ENCODE data around the gene RHBDF1.
"Not testable (repeated sequence)": the region's sequence is repeated elsewhere in the genome, so short reads cannot be mapped to it uniquely, and the experiment has no call there.

Gene RHBDF1

DNA sequence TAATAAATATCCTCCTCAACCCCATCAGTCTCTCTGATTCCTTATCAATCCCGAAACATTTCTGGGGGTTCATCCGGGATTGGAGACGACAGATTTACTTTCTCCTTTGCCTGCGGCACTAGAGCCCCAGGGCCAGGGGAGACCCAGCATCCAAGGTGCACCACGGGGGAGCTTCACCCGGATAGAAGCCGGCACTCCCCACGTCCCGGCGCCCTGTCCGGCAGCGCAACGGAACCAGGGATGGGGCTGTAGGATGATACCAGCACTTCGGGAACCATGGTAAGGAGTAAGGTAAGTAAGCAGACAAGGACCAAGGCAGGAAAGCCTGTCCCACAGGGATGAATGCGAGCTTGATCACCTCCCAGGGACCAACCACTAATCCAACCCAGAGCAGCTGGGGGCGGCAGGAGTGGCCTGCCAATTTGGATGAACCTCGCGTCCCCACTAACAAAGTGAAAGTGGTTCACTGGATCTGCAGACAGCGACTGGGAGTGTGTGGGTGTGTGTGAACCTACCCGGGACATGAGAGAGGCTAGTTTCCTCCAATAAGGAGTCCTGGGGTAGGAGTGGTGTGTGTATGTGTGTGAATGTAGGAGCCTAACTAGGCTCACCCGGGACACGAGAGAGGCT, 30.9 kb downstream of the RHBDF1 start:
- FAIRE-seq (no peak), DNase-seq (ENCODE audit: extremely low spot score, insufficient read length, low read depth) (no peak)

GRCh38 chr16:38941-39892, 33.2 kb downstream of the RHBDF1 start:
- FAIRE-seq, result peak; percentile 99
- peak; percentile 81 for DNase-seq (ENCODE audit: extremely low spot score, insufficient read length, low read depth)

DNA sequence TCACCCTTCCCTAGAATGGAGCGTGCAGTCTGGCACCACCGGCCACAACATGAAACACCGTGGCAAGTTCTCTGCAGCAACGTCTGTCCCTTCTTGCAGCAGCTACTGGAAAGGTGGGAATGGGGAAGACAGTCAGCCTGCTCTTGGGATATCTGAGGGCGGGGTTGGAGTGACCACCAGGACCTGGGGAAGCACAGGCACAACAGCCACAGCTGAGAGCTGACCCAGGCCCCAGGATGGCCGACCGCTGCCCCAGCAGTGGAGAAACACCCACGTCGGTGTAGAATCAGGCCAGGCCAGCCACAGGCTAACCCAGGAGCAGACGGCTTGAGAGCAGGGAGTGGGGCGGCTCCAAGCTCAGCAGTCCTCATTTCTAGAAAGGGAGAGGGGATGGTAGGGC, 34.2 kb downstream of the RHBDF1 start:
- DNase-seq (ENCODE audit: extremely low spot score, insufficient read length, low read depth); FAIRE-seq: not testable (repeated sequence)

- FAIRE-seq (no peak), DNase-seq (ENCODE audit: extremely low spot score, insufficient read length, low read depth) (no peak)
Observed at GRCh38 chr16:37511-37910, 34.9 kb downstream of the RHBDF1 start.

DNA sequence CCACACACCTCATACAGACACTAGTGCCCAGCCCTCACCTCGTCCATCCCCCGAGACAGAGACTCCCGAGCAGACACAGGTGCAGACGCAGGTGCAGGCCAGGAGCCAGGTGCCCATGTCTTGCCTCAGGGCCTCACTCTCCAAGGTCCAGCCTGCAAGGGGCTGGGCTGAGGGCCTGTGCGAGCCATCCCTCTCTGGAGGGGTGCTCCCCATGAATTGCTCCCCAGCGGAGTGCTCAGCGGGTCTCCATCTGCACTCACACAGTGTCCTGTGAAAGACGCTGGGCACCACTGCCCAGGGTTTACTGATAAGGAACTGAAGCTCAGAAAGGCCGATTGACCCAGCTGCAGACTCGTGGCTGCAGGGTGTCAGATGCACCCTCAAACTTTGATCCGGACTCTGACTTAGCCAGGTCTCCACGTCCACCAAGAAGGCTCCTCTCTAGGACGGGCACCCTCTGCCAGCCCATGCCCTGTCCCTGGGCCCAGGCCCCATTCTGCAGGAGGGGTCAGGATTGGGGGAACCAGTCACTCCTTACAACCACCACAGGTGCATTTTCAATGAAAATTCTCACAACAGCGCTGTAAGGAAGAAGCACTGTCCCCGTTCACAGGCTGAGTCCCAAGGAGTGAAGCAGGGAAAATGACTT, 36.0 kb downstream of the RHBDF1 start:
- no peak for DNase-seq (ENCODE audit: extremely low spot score, insufficient read length, low read depth)
- no peak for FAIRE-seq

DNA sequence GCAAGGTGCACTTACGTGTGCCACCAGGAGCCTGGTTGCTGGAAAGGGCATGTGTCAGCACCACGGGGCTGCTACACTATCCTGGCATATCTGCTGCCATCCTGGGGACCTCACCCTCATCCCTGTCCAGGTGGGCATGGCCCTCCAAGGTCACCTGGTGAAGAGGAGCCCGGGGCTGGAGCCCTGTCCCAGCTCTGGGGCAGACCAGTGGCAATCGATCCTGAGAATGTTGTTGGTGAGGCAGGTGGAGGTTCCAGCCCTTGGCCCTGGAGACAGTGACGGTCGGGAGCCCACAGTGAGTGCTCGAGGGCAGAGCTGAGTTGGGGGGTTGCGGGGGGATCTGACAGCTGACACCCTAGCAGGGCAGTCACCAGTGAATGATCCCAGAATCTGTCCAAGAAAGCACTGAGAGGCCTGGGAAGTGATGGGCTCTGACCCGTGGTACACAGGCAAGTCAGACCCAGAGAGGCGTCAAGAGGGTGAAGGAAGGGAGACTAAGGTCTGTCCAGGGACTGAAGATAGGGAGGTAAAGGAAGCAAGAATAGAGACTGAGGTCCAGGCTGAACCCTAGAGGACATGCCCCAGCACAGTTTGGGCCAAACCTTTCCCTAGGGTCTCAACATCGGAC, 36.6 kb downstream of the RHBDF1 start:
- no peak for FAIRE-seq

DNA sequence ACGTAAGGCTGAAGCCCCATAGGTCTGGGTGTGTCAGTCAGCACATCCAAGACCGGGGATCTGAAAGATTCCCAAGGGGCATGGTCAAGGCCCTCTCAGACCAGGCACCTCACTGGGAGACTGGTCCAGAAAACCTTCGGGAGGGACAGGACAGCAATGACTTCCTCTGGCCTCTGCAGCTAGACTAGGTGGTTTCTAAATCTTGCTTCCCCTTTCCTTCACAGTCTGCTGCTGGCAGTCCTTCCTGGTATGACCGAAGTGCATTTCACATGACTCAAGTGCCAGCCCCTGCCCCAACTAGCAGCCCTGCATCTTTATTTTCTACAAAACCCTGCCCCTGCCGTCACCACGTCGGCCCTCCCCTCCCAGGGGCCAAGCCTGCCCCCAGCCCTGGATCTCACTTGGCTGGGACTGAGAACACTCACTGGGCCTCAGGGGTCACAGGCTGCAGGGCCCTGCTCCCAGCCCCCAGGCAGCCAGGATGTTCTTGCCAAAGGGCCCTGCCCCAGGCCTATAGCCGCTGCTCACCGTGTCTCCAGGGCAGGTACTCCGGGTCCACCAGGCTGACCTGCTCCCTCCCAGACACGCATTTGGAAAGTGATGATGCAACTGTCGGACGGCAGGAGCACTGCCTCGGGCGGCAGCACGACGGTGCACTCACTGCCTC, 37.3 kb downstream of the RHBDF1 start:
- DNase-seq (ENCODE audit: extremely low spot score, insufficient read length, low read depth) (no peak), FAIRE-seq (peak; percentile 87)

More for the DNA sequence above, 36.6 kb downstream of the RHBDF1 start:
- no peak for DNase-seq (ENCODE audit: extremely low spot score, insufficient read length, low read depth)

DNA sequence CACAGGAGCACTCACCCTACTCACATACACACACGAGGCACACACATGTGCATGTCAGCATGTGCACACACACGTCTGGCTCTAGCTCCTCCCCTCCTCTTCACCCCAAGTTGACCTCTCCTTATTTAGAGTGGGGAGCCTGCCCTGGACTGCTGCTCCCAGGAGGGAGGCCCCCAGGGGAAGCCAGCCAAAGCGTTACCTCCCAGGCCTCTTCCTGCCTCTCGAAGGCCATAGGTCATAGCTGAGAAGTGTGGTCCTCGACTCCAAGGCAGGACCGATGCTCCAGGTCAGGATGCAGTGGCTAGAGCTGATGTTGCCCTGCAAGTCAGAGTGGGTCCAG, 37.8 kb downstream of the RHBDF1 start:
- DNase-seq (ENCODE audit: extremely low spot score, insufficient read length, low read depth), result no peak
- FAIRE-seq, result no peak

GRCh38 chr16:33877-34647, 38.4 kb downstream of the RHBDF1 start:
- no peak for DNase-seq (ENCODE audit: extremely low spot score, insufficient read length, low read depth)
- no peak for FAIRE-seq

DNA sequence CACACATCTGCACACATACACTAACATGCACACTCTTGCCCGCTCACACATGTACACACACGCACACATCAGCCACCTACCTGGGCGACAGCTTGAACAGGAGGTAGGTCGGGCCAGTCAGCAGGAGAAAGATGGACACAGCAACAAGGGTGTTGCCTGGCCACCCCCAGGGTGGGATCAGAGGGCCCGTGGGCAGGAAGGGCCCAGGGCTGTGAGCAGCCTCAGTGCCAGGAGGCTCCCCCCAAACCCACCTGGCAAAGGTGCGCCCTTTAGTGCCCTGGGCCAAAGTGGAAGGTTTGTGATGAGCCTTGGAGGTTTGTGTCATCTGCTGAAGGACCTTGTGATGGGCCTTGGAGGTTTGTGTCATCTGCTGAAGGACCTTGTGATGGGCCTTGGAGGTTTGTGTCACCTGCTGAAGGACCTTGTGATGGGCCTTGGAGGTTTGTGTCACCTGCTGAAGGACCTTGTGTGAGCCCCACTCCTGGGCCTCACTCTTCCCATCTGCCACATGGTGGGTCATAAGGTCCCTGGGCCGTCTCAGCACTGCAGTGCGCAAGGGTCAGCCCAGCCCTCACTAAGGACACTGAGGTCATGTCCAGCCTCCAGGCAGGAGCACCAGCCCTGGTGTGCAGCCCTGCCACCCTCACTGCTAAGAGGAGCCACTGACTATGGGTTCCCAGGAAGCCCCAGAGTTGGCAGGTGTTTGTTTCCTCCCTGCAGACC, 39.1 kb downstream of the RHBDF1 start:
- not testable (repeated sequence) for FAIRE-seq

DNA sequence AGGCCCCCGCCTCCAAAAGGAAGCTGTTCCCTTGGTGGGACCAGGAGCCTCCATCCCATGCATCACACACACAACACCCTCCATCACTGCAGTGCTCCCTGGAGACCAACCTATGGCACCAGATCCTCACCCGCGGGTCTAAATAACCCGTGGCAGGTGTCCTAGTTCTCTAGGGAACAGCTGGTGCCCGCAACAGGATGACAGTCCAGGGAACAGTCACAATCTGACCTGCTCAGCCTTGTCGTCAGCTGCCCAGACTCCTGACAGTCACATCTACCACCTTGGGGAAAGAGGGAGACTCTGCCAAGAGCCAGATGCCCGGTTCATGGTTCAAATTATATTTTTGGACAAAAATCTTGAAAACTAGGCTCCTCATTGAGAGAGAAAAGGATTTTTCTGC, 41.8 kb downstream of the RHBDF1 start:
- DNase-seq (ENCODE audit: extremely low spot score, insufficient read length, low read depth), result not testable (repeated sequence)

More for the DNA sequence above, 39.1 kb downstream of the RHBDF1 start:
- not testable (repeated sequence) for DNase-seq (ENCODE audit: extremely low spot score, insufficient read length, low read depth)

DNA sequence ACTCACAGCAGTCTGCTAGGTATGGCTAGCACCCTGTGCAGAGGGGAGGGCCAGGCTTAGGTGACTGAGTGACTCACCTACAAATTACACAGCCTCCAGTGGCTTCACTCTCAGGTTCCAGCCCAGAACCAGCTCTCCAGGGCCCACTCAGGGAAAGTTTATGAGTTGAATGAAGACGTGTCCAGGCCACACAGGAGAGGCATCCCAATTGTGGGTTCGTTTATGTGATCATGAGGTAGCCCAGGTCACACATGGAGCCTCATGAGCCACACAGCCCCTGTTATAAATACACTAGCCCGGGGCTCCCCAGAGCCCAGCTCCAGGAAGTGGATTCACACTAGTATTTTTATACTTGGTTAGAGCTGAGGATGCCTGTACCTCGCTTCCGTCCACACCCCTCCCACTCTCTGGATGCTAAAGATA, 46.5 kb downstream of the RHBDF1 start:
- not testable (repeated sequence) for DNase-seq (ENCODE audit: extremely low spot score, insufficient read length, low read depth)
- peak; percentile 85 for FAIRE-seq

More for the DNA sequence above, 41.8 kb downstream of the RHBDF1 start:
- FAIRE-seq, result not testable (repeated sequence)

- FAIRE-seq; DNase-seq (ENCODE audit: extremely low spot score, insufficient read length, low read depth): not testable (repeated sequence)
Observed at GRCh38 chr16:24151-24550, 48.3 kb downstream of the RHBDF1 start.

- not testable (repeated sequence) for DNase-seq (ENCODE audit: extremely low spot score, insufficient read length, low read depth); FAIRE-seq
Observed at GRCh38 chr16:20886-21285, 51.5 kb downstream of the RHBDF1 start.

- DNase-seq (ENCODE audit: extremely low spot score, insufficient read length, low read depth); FAIRE-seq: not testable (repeated sequence)
Observed at GRCh38 chr16:17062-17765, 55.2 kb downstream of the RHBDF1 start.

- not testable (repeated sequence) for DNase-seq (ENCODE audit: extremely low spot score, insufficient read length, low read depth); FAIRE-seq
Observed at GRCh38 chr16:10772-11171, 61.7 kb downstream of the RHBDF1 start.

- FAIRE-seq, result no peak
- DNase-seq (ENCODE audit: extremely low spot score, insufficient read length, low read depth), result no peak
Observed at GRCh38 chr16:9903-10665, 62.3 kb downstream of the RHBDF1 start.
